ENCODE results near the gene TNNT2.
A peak's percentile ranks its signal among the peaks of the same experiment; 100 is the strongest.

TNNT2 gene

GRCh38 chr1:201309416-201309815 lies 68.1 kb downstream of the TNNT2 start:
- peak; percentile 90 for DNase-seq (ENCODE audit: low read depth)
- TF ChIP-seq MYC (IDR thresholded peaks at IDR 0.05; ENCODE audit: low read depth, low read length) (peak; percentile 85), POLR2A (IDR thresholded peaks at IDR 0.05; ENCODE audit: extremely low read depth, insufficient read length) (no peak), MAX (IDR thresholded peaks at IDR 0.05; ENCODE audit: low read depth, low read length) (peak; percentile 98), CTCF (IDR thresholded peaks at IDR 0.05; ENCODE audit: low read depth, low read length) (peak; percentile 40)
- no peak overlapping the region for H3K4me3 ChIP-seq (ENCODE audit: low read depth, low read length)

Measured in NB4 (cell line).